GM23248 (cell line): ENCODE results near the gene RHOT2. TPM values are rescaled to one million over a fixed set of nuclear protein-coding genes. Genes with fewer than 3 reads are reported as not detected.

ENCODE experiments used
- DNase-seq: peaks from one replicate; pipeline ENCODE4 v3.0.0-alpha.2; 2015
- H2AFZ ChIP-seq: fragments of 200-600 bp; sonication (generic); 2 replicates; pipeline ENCODE4 v1.6.1; 2016; ENCODE audit warnings: antibody characterized with exemption
- H3F3A ChIP-seq: fragments of 200-600 bp; sonication (generic); 2 replicates; pipeline ENCODE4 v1.6.1; 2016; ENCODE audit warnings: mild to moderate bottlenecking, antibody characterized with exemption, mixed run types; ENCODE audit not compliant: insufficient read depth
- H3K27ac ChIP-seq: fragments of 200-600 bp; sonication (generic); 2 replicates; pipeline ENCODE4 v1.5.1; 2016; ENCODE audit warnings: mild to moderate bottlenecking
- H3K27me3 ChIP-seq: fragments of 200-600 bp; sonication (generic); replicated peaks from 2 replicates; pipeline ENCODE4 v1.6.1; 2016; ENCODE audit warnings: mild to moderate bottlenecking; ENCODE audit not compliant: insufficient read depth
- H3K36me3 ChIP-seq: fragments of 200-600 bp; sonication (generic); 2 replicates; pipeline ENCODE4 v1.6.1; 2016; ENCODE audit warnings: low read depth, mild to moderate bottlenecking
- H3K4me1 ChIP-seq: fragments of 200-600 bp; sonication (generic); 2 replicates; pipeline ENCODE4 v1.6.1; 2016; ENCODE audit warnings: mild to moderate bottlenecking; ENCODE audit not compliant: insufficient read depth
- H3K4me2 ChIP-seq: fragments of 200-600 bp; sonication (generic); one replicate; pipeline ENCODE4 v1.6.1; 2016; ENCODE audit warnings: mild to moderate bottlenecking; ENCODE audit not compliant: unreplicated experiment
- H3K4me3 ChIP-seq: fragments of 200-600 bp; sonication (generic); 2 replicates; pipeline ENCODE4 v1.5.1; 2016; ENCODE audit warnings: mild to moderate bottlenecking
- H3K79me2 ChIP-seq: fragments of 200-600 bp; sonication (generic); 2 replicates; pipeline ENCODE4 v1.6.1; 2016; ENCODE audit warnings: mild to moderate bottlenecking; ENCODE audit not compliant: insufficient read depth
- H3K9ac ChIP-seq: fragments of 200-600 bp; sonication (generic); 2 replicates; pipeline ENCODE4 v1.6.1; 2016; ENCODE audit warnings: mild to moderate bottlenecking
- H3K9me2 ChIP-seq: fragments of 200-600 bp; sonication (generic); 2 replicates; pipeline ENCODE4 v1.6.1; 2016; ENCODE audit warnings: mixed run types, mild to moderate bottlenecking, moderate library complexity; ENCODE audit not compliant: insufficient read depth
- H3K9me3 ChIP-seq: fragments of 200-600 bp; sonication (generic); one replicate; pipeline ENCODE4 v1.6.1; 2017; ENCODE audit warnings: low read depth
- H4K20me1 ChIP-seq: fragments of 200-600 bp; sonication (generic); 2 replicates; pipeline ENCODE4 v1.6.0; 2016; ENCODE audit not compliant: insufficient read depth
- EZH2 ChIP-seq: fragments of 200-600 bp; sonication (generic); IDR thresholded peaks from 2 replicates; pipeline ENCODE4 v1.6.1; 2018; ENCODE audit warnings: antibody characterized with exemption, mild to moderate bottlenecking; ENCODE audit not compliant: insufficient read depth, poor library complexity, severe bottlenecking
- EZH2phosphoT487 ChIP-seq: fragments of 200-600 bp; sonication (generic); IDR thresholded peaks from 2 replicates; pipeline ENCODE4 v1.6.1; 2018; ENCODE audit warnings: antibody characterized with exemption, moderate library complexity, mild to moderate bottlenecking, low read depth; ENCODE audit not compliant: insufficient read depth
- WGBS, 2 experiments: methylation state at CpG; one replicate each; pipeline ENCODE4 v1.1.6; 2015 to 2017; ENCODE audit warnings: low lambda C conversion rate in 2 of 2, low coverage in 1 of 2; ENCODE audit errors: missing lambda C conversion rate in 2 of 2; 5-methylcytosine and 5-hydroxymethylcytosine counted together
- in situ Hi-C: fragments of 300-500 bp; cut with MboI; formaldehyde crosslinking; loops from 2 replicates; pipeline ENCODE4 v1.15.0; 2020
- polyA plus RNA-seq: library from polyadenylated mRNA; unstranded; fragments of >200 nt; fragmentation: Nextera tagmentation; extraction: Ambion mirVana; gene quantifications from 2 replicates; pipeline ENCODE4 v1.2.1, GENCODE V29; 2016
- total RNA-seq: library from RNA; depleted of rRNA; stranded (reverse); fragments of >200 nt; shearing (Covaris generic); gene quantifications from 2 replicates; pipeline ENCODE4 v1.2.3, GENCODE V29; 2014

The RHOT2 gene
- total and polyA plus RNA-seq, 2 experiments from 2014 or later: 65.9 to 70.0 TPM

DNA sequence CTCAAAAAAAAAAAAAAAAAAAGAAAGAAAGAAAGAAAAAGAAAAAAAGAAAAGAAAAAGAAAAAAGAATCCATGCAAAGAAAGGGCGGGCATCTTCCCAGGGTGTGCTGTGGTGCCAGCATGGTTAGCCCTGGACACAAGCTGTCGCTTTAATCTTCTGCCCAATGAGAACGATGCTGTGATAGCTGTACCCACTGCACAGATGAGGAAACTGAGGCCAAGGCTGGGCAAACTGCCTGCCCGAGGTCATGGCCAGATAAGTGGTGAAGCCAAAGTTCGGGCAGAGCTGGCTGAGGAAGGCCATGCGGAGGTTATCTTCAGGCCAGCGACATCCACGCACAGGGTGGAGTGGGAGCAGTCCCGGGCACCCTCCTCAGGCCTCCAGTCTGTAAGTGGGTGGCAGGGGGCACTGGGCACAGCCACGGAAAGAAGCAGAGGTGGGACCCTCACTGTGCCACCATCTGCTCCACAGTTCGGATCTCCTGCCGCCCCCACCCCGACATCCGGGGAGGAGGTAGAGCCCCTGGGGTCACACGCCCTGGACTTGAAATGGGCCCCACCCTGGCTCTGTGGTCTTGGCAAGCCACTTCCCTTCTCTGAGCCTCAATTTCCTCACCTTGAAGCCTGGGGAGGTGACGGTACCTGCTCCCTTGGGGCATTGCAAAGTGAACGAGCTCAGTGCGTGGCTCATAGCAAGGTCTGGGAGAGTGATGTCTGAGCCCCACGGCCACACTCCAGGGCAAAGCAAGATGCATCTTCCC lies 31.2 kb downstream of the RHOT2 start:
- Histone ChIP-seq H3K27me3 (peaks cover 45% of the 10 kb centered on the region), H3K9me3 (no peaks in the 10 kb centered on the region), H3K9ac (no peak overlapping the region), H3K4me3 (no peak overlapping the region), H3F3A (no peaks in the 10 kb centered on the region), H3K79me2 (no peaks in the 10 kb centered on the region), H3K9me2 (no peaks in the 10 kb centered on the region), H2AFZ (no peak overlapping the region), H3K4me2 (no peak overlapping the region), H4K20me1 (no peaks in the 10 kb centered on the region), H3K4me1 (no peaks in the 10 kb centered on the region), H3K27ac (no peak overlapping the region), H3K36me3 (no peaks in the 10 kb centered on the region)
- in situ Hi-C loops: no loop called here
- 56 to 58% methylated on average over 18 to 19 of the region's 19 CpGs for WGBS, 2 experiments
- TF ChIP-seq EZH2 (no peak), EZH2phosphoT487 (no peak)
- DNase-seq: no peak

DNA sequence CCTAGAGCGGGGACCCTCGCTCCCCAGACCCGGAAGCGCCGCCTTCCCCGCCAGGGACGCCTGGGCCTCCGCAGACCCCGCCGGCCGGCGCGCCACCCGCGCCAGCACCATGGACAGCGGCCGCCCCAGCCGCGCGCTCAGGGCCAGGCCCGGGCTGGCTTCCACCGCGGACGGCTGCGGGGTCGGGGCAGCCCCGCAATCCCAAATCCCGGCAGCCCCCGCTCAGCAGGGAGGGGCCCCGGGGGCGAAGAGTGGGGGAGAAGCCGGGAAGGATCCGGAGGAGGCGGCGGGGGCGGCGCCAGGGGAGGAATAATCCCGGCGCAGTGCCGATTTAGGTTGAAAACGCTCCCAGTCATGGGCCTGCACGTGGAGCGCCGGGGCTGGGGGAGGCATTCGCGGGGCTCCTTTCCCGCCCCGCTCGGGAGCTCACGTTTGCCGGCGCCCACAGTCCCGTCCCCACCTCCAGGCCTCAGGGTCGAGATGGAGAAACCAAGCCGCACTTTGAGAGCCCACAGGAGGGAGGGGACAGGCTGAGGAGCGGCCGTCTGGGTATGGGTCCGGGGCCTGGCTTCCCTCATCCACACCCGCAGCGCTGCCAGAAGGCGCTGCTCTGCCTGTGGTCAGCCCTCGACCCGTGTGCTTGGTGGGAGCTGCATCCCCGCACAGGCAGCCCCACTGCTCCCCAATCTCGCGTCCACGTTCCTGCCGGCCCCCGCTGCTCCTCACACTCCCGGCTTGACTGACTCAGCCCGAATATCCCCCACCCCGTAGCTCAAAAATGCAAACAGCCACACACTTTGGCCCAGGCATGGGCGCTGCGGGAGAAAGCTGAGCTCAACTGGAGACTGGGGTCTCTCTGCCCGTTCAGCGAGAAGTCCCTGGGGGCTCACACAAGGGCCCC lies 33.0 kb downstream of the RHOT2 start:
- Histone ChIP-seq H3K27ac (no peak overlapping the region), H4K20me1 (no peaks in the 10 kb centered on the region), H3K79me2 (no peaks in the 10 kb centered on the region), H3K4me3 (no peak overlapping the region), H3K4me2 (no peak overlapping the region), H3K36me3 (no peaks in the 10 kb centered on the region), H3K9ac (no peak overlapping the region), H3K27me3 (peaks cover 38% of the 10 kb centered on the region), H3K9me3 (no peaks in the 10 kb centered on the region), H3F3A (no peaks in the 10 kb centered on the region), H3K9me2 (no peaks in the 10 kb centered on the region), H3K4me1 (no peaks in the 10 kb centered on the region), H2AFZ (no peak overlapping the region)
- in situ Hi-C loops: no loop called here
- TF ChIP-seq EZH2phosphoT487: no peak
- no peak for TF ChIP-seq EZH2
- 4 to 7% methylated on average over 28 to 67 of the region's 76 CpGs for WGBS, 2 experiments
- peak; percentile 42 for DNase-seq

DNA sequence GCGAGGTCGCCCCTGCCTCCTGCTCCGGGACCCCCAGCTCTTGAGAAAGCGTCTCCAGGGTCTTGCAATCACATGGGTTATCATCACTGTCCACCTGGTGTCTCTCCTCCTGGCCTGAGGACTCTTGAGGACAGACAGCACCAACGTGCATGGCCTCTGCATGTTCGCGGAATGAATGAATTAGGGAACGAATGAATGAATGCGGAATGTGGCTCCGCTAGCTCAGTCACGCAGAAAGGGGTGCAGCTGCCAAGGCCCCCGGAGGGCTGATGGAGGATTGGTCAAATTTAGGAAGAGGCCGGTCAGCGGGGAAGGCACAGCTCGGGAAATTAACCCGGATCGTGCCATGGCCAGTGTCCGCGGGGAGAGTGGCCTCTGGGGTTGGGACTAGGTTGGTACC lies 34.4 kb downstream of the RHOT2 start:
- in situ Hi-C loops: no loop called here
- H3K27me3 ChIP-seq: peaks cover 34% of the 10 kb centered on the region
- no peak overlapping the region for H2AFZ ChIP-seq
- no peak for TF ChIP-seq EZH2phosphoT487
- no peak for TF ChIP-seq EZH2
- no peaks in the 10 kb centered on the region for H3K36me3 ChIP-seq
- H3K9me3 ChIP-seq: no peaks in the 10 kb centered on the region
- no peaks in the 10 kb centered on the region for H3K79me2 ChIP-seq
- H3K9me2 ChIP-seq: no peaks in the 10 kb centered on the region
- WGBS, 2 experiments: 72 to 80% methylated on average over 19 of the region's 19 CpGs
- H3K4me2 ChIP-seq: no peak overlapping the region
- no peaks in the 10 kb centered on the region for H4K20me1 ChIP-seq
- no peak for DNase-seq
- H3K27ac ChIP-seq: no peak overlapping the region
- no peak overlapping the region for H3K9ac ChIP-seq
- H3K4me1 ChIP-seq: no peaks in the 10 kb centered on the region
- H3F3A ChIP-seq: no peaks in the 10 kb centered on the region
- H3K4me3 ChIP-seq: no peak overlapping the region

DNA sequence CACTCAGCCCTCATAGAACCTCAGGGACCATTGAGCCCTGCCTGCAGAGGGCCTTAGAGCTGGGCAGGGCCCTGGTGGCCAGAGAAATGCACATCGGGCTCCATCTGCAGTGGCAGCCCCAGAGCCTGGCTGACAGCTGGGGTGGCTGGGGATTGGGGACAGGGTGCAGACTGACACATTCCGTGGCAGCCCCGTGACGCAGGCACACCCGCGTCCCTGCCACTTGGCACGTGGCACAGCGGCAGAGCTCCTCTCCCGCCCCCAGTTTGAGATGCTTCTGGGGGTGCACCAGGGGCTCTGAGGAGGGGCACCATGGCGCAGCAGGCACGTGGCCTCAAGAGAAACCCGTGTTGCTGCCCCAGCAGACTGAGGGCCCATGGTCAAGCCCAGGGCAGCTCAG lies 35.5 kb downstream of the RHOT2 start:
- peaks cover 40% of the 10 kb centered on the region for H3K27me3 ChIP-seq
- no peaks in the 10 kb centered on the region for H3K9me3 ChIP-seq
- H3K79me2 ChIP-seq: no peaks in the 10 kb centered on the region
- H3K4me2 ChIP-seq: no peak overlapping the region
- H3K27ac ChIP-seq: no peak overlapping the region
- no peaks in the 10 kb centered on the region for H3F3A ChIP-seq
- TF ChIP-seq EZH2 (no peak), EZH2phosphoT487 (no peak)
- no peak overlapping the region for H3K9ac ChIP-seq
- 44 to 46% methylated on average over 12 of the region's 12 CpGs for WGBS, 2 experiments
- H3K36me3 ChIP-seq: no peaks in the 10 kb centered on the region
- H2AFZ ChIP-seq: no peak overlapping the region
- H3K4me3 ChIP-seq: no peak overlapping the region
- no peaks in the 10 kb centered on the region for H3K9me2 ChIP-seq
- in situ Hi-C loops: no loop called here
- no peaks in the 10 kb centered on the region for H3K4me1 ChIP-seq
- H4K20me1 ChIP-seq: no peaks in the 10 kb centered on the region
- no peak for DNase-seq
